Activated T-cell treated with anti-CD3 and anti-CD28 coated beads for 1 hour (primary cell): ENCODE measurements around the gene ADAM10.
"Not testable (repeated sequence)": the region's sequence is repeated elsewhere in the genome, so short reads cannot be mapped to it uniquely, and the experiment has no call there.

Source experiments
- DNase-seq: peaks from one replicate; pipeline ENCODE4 v3.0.0-alpha.2; 2020; ENCODE audit warnings: low read depth

ADAM10 gene

GRCh38 chr15:58606577-58607080 lies 142.9 kb downstream of the ADAM10 start:
- no peak for DNase-seq

GRCh38 chr15:58605931-58606530 lies 143.5 kb downstream of the ADAM10 start:
- DNase-seq: no peak

GRCh38 chr15:58604455-58604923 lies 145.0 kb downstream of the ADAM10 start:
- no peak for DNase-seq

DNA sequence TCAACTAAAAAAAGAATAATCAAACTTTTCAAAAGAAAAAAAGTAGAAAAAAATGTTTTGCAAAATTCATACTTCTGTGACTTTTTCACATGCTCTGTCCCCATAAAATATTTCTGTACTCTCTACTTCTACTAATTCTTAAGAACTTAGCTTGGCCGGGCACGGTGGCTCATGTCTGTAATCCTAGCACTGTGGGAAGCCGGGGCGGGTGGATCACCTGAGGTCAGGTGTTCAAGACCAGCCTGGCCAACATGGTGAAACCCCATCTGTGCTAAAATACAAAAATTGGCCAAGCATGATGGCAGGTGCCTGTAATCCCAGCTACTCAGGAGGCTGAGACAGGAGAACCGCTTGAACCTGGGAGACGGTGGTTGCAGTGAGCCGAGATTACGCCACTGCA lies 145.6 kb downstream of the ADAM10 start:
- not testable (repeated sequence) for DNase-seq

DNA sequence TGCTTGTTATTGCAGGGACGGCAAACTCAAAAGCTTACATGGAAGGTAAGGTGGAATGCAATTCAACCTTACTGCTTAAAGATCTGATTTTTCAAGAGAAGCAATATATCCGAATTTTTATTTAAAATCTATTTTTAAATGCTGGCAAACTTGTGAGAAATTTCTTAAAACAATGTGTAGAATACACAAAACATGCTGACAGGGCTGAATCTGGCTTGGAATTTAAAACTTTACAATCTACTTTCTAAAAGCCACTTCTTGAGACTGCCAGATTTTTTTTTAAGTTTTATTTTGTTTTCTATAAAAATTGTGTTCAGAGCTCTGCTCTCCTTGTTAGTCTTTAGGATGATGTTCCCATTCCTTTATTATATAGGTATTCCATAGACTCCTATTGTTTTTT lies 146.7 kb downstream of the ADAM10 start:
- no peak for DNase-seq

DNA sequence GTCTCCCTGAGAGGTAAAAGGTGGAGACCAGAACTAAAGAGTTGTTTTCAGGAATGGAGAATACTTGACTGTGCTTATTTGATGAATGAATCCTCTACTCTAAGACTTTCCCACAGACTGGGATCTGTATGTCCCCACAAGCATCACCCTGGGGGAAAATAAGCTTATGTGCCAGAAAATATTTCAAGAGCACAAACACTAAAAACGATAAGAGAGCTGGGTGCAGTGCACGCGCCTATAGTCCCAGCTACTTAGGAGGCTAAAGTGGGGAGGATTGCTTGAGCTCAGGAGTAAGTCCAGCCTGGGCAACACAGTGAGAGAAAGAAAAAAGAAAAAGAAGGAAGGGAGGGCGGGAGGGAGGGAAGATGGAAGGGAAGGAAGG lies 150.7 kb downstream of the ADAM10 start:
- DNase-seq: no peak

DNA sequence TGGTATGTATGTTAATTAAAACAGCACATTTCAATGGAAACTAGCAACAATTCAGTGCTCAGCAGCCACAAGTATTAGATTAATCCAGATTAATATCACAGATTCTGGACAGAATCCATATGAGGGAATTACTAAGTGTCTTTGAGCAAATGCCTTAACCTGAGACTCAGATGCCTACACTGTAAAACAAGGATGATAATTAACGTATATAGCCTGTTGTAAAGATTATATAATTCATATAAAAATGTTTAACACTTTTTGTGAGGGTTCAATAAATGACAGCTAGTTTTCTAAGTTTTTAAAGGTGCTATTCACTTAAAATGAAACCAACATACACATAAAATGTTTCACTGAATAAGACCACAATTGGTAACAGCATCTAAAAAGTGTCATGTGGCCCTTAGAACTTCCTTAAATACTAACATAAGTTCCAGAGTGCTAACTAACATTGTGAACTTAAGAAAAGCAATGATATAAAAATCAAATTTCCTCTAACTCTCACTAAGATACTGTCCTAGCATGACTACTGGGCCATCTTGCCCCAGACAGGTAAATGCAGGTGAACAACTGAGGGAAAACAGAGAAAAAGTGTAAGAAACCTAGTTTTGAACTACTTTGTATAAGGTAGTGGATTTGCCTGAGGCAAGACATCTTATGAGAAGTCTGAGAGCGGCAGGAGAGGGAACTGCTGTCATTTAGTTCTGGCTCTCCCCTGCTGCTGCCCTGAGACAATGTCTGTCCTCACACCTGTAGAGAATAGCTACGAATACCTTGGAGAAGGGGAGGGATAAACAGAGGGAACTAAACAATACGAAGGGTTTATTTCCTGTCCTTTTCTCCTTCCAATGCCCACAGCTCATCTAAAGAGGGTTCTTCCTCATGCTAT lies 151.3 kb downstream of the ADAM10 start:
- no peak for DNase-seq

- no peak for DNase-seq
Measured at GRCh38 chr15:58595516-58596263, 153.8 kb downstream of the ADAM10 start.

DNA sequence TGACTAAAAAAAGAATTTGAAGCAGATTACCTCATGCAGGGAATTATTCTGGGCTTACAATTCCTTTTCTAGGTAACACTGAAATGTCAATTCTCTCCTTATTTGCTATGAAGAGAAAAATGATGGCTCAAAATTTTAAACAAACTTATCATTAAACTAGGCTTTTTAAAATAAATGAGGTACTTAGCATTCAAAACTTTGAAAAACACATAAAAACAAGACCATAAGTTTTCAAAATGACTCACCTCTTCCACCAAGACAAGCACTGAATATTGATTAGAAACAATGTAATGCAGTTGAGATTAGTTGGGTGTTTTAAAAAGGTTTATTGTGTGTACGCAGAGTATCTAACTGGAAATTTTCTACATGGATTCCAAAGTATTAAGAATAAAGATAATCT lies 154.6 kb downstream of the ADAM10 start:
- DNase-seq: no peak

GRCh38 chr15:58593870-58594269 lies 155.6 kb downstream of the ADAM10 start:
- DNase-seq: no peak

DNA sequence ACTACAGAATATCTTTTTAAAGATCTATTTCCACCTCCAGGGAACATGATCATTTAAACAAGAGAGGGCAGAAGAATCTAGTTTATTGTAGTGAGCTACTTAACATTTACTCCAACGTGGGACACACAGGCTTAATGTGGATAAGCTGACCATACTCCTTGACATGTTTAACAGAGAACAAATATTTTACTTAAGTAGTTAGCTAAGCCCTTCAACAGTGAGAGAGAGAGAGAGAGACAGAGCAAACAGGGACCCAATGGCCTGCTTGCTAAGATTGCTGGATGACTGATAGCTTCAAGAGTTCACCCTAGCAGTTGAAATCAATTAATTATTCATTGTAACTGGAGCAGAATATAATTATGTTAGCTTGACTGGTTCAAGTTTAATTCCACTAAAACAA lies 158.6 kb downstream of the ADAM10 start:
- no peak for DNase-seq

GRCh38 chr15:58590236-58590635 lies 159.3 kb downstream of the ADAM10 start:
- no peak for DNase-seq

- DNase-seq: no peak
Measured at GRCh38 chr15:58589047-58589446, 160.5 kb downstream of the ADAM10 start.

DNA sequence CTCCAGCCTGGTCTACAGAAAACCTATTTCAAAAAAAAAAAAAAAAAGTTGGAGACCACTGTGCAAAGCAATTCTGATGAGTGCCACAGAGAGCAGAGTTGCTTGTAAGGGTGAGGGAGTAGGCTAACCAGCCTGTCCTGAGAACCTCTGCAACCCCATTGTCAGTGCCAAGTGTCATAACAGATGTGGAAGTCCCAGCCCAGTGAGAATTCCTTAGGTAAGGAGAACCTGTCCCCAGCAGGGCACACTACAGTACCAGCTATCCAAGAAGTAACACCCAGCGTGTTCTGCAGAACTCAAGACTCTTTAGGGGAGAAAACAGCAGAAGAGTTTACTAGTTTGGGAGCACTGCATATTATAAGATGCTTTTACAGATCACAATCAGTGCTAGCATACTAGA lies 161.4 kb downstream of the ADAM10 start:
- DNase-seq: no peak

- DNase-seq: no peak
Measured at GRCh38 chr15:58587486-58587885, 162.0 kb downstream of the ADAM10 start.

- no peak for DNase-seq
Measured at GRCh38 chr15:58585693-58586443, 163.6 kb downstream of the ADAM10 start.

- DNase-seq: no peak
Measured at GRCh38 chr15:58584789-58585461, 164.6 kb downstream of the ADAM10 start.

DNA sequence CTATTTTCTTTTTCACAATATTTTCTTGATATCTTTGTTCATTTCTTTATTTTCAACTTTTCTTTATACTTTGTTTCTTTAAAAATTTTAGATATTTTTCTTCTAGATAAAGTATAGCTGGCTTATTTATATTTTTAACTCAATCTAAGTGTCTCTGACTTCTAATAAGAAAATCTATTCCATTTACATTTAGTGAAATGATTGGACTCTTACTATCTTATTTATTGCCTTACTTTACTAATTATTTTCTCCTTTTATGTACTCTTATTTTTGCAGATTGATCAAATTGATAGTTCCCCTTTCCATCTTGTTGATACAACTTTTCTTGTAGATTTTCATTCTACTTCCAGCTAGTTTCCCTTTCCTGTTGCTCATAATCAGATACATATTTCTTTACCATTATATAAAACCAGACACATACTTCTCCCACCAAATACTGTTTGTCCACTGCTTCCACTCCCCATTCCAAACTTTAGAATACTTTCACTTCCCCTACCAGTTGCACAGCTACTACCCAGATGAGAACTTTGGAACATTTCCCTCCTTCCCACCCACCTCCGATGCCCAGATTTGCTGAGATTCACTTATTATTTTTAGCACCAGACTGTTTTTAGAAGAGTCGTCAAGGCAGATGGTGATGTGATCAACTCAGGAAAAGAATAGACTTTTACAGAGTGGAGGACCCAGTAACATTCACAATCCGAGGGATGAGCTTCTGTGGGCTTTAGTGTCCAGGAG lies 166.2 kb downstream of the ADAM10 start:
- no peak for DNase-seq

DNA sequence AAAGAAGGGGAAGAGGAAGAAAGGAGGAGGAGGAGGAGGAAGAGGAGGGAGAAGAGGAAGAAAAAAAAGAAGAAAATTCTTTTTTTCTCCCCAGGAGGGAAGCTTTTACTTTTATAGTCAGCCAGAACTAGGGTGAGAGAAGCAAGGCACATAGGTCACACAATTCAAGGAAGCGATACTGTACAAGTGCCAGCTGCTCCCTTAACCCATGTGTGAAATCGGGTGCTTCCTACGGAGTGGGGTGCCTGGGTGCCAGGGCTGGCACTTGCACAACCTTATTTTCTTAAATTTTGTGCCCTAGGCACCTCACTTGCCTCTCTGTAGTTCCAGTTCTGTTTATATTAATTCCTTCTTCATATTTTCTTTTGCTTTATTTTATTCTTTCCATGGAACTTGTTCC lies 167.3 kb downstream of the ADAM10 start:
- DNase-seq: no peak

- DNase-seq: no peak
Measured at GRCh38 chr15:58576657-58577056, 172.8 kb downstream of the ADAM10 start.
